Astrocyte of the spinal cord (primary cell): Measurements from ENCODE around the gene CUTA.

Experiments
- DNase-seq: peaks from one replicate; pipeline ENCODE4 v3.0.0; 2011; ENCODE audit warnings: low read depth, low spot score
- H3K4me3 ChIP-seq: 2 replicates; pipeline ENCODE4 v1.5.1; 2011; ENCODE audit warnings: low read depth, mild to moderate bottlenecking, low read length, moderate library complexity
- CTCF ChIP-seq: IDR thresholded peaks from 2 replicates; pipeline ENCODE4 v1.5.1; 2012; ENCODE audit warnings: low read depth, mild to moderate bottlenecking, low read length, inconsistent platforms
- in situ Hi-C: cut with HindIII; loops from 2 replicates; pipeline ENCODE4 v1.10.0; 2017; ENCODE audit warnings: low sequenced_read_pairs

CUTA gene

GRCh38 chr6:33417903-33418689, at the start of gene CUTA:
Gene CUTA (minus strand): TSS chr6:33418107. CDS start chr6:33418000, 107 bp downstream.
- in situ Hi-C loops = no loop called here
- peak; percentile 100 for DNase-seq
- TF ChIP-seq CTCF = peak; percentile 23
- peak within 1 kb of the TSS; percentile 60 for H3K4me3 ChIP-seq

- in situ Hi-C loops = no loop called here
- H3K4me3 ChIP-seq = no peak overlapping the region
- TF ChIP-seq CTCF = no peak
- no peak for DNase-seq
These were observed 49.2 kb upstream of the CUTA start for GRCh38 chr6:33467091-33467490.

GRCh38 chr6:33466075-33466735, 48.3 kb upstream of the CUTA start:
- in situ Hi-C loops = no loop called here
- DNase-seq = no peak
- H3K4me3 ChIP-seq = no peak overlapping the region
- TF ChIP-seq CTCF = no peak

GRCh38 chr6:33459226-33459625, 41.3 kb upstream of the CUTA start:
- no peak for TF ChIP-seq CTCF
- in situ Hi-C loops = no loop called here
- no peak for DNase-seq
- no peak overlapping the region for H3K4me3 ChIP-seq

GRCh38 chr6:33458676-33459075, 40.8 kb upstream of the CUTA start:
- no peak for DNase-seq
- in situ Hi-C loops = no loop called here
- H3K4me3 ChIP-seq = no peak overlapping the region
- no peak for TF ChIP-seq CTCF

- in situ Hi-C loops = no loop called here
- H3K4me3 ChIP-seq = no peak overlapping the region
- no peak for DNase-seq
- TF ChIP-seq CTCF = no peak
These were observed 38.2 kb upstream of the CUTA start for GRCh38 chr6:33456156-33456555.
